Right renal cortex interstitium (tissue), 3 donors: ENCODE measurements around the gene ROGDI. TPM values are rescaled to one million over a fixed set of nuclear protein-coding genes. Genes with fewer than 3 reads are reported as not detected.

ENCODE experiments used
- DNase-seq, 3 donors: peaks; one replicate each; pipeline ENCODE4 v3.0.0-alpha.2; 2013; ENCODE audit warnings: low read depth in 3 of 3, low spot score in 2 of 3
- polyA plus RNA-seq, 3 donors: library from polyadenylated mRNA; unstranded; fragments of 120-200 nt; gene quantifications; one replicate each; pipeline ENCODE4 v1.2.1, GENCODE V29; 2013; ENCODE audit not compliant: insufficient read length in 3 of 3

ROGDI gene
- polyA plus RNA-seq, 3 donors: 29.0 to 32.3 (median 31.4) TPM

DNA sequence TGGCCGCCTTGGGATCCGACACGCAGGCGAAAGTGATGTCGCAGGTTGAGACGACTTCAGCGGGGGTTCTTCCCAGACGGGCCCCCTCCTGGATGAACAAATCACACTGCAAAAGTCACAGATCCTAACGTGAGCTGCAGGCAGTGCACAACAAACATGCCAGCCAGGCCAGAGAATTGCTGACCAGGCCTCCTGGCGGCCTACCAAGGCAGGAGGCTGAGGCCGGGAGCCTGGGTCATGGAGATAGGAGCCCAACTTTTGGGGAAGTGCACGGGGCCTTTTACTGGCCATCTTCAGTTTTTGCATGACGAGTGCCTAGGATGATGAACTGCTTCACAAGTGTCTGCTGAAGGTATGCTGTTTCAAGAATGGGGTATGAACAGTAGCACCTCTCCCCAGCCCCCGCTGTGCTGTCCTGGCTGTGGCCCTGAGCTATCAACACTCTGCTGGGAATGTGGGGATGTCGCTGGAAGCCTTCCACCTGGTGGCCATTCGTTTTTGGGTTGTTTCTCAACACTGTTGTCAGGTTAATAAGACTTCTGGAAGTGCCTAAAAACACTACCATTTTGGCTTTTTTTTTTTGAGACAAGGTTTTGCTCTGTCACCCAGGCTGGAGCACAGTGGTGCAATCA, 12.2 kb upstream of the ROGDI start:
- no peak for DNase-seq

DNA sequence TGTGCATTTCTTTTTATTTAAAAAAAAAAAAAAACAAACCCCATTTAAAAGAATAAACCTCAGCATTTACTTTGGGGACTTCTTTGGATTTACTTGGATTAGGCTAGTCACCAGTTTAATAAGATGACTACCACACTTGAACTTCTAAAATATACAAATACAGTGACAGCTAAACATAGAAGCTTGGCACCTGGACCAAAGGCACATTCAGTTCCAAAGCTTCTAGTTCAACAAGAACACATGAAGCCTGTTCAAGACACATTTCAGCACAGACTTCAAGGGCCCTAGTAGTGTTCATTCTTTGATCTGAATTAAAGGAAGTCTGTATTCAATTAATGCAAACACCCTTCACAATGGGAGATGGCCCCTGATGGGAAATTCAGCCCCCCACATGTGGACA, 11.6 kb upstream of the ROGDI start:
- no peak for DNase-seq

DNA sequence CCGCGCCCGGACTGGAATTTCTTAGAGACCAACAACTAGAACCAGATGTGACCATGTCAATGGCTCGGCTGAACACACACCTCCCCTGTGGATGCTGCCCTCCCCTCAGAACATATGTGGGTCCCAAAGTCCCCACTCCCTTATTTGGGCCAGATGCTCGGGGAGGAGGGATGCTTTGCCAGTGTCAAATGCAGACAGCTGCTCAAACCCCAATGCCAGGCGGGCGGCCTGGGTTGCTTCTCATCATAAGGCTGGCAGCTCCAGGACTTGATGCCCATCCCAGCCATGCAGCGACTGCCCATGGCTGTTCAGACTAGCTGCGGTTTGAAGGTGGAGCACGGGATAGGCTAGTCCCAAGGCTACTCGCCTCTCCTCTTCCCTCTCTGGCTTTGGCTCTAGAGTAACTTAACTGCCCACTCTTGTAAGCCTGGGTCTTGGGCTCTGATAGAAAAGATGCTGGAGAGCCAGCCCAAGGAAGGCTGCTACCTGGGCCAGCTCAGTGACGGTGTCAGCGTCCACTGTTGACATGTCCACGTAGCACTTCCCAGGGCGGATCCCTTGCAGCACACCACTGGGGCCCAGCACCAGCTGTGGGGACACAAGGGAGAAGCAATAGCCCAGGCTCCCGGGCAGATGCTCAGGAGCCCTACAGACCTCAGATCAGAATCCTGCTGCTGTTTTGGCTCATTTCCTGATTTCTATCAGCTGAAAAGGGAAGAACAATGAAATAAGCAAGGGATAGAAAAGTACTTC, 11.0 kb upstream of the ROGDI start:
- no peak for DNase-seq

DNA sequence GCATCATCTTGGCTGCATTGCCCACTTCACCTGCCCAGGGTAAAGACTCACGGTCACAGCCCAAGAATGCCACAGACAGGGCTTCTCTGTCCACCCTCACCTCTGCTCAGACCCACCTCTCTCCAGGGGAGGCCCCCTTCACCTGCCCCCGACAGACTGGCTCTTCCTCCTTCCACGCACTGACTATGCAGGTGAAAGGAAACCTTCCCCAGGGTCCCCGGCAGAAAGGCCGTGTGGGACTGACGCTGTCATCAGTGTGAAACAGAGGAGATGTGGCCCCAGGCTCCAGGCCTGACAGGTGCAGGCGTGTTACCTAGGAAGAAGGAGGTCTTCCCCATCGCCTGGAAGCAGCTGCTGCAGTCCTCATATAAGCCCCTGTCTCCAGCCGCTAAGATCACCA, 9.3 kb upstream of the ROGDI start:
- no peak for DNase-seq

DNA sequence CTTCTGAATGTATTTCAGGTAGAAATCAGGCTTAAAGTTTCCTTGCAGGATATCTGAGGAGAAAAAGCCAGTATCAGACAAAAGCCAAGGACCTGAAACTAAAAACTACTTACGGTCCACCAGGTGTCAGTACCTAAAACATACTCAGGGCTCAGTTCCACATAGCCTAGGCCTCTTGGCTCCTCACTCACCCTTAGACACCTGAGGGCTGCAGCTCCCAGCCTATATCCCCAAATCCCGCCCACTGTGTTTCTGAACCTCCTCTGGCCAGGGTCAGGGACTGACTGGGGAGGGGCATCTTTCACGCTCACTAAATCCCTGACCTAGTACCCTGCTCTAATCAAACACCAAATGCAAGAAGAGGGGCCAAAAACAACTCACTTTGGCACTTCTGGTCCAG, 8.8 kb upstream of the ROGDI start:
- DNase-seq: no peak

DNA sequence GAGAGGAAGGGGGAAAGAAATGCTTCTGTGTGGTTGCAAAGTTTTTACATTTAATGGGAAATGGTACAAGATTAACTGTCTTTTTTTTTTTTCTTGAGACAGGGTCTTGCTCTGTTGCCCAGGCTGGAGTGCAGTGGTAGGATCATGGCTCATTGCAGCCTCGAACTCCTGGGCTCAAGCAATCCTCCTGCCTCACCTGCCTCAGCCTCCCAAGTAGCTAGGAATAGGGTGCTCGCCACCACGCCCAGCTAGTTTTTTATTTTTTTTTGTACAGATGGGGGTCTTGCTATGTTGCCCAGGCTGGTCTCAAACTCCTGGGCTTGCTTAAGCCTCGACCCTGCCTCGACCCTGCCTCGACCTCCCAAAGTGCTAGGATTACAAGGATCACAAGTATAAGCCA, 3.8 kb upstream of the ROGDI start:
- no peak for DNase-seq

DNA sequence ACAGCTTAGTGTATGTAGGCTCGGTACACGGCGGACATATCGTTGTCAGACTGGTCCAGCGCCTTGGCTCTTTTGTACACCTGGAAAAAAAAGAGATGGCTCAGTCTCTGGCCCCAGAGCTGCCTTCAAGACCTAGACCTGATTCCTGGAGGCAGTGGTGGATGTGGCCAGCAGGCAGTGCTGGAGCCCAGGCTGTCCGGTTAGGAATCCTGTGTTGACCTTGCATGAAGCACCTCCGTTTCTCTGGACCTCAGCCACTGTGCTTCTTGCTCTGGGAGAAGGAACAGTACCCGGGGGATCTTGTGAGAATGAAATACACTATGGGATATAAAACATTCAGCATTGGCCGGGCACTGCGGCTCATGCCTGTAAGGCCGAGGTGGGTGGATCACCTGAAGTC, 2.8 kb upstream of the ROGDI start:
- no peak for DNase-seq

DNA sequence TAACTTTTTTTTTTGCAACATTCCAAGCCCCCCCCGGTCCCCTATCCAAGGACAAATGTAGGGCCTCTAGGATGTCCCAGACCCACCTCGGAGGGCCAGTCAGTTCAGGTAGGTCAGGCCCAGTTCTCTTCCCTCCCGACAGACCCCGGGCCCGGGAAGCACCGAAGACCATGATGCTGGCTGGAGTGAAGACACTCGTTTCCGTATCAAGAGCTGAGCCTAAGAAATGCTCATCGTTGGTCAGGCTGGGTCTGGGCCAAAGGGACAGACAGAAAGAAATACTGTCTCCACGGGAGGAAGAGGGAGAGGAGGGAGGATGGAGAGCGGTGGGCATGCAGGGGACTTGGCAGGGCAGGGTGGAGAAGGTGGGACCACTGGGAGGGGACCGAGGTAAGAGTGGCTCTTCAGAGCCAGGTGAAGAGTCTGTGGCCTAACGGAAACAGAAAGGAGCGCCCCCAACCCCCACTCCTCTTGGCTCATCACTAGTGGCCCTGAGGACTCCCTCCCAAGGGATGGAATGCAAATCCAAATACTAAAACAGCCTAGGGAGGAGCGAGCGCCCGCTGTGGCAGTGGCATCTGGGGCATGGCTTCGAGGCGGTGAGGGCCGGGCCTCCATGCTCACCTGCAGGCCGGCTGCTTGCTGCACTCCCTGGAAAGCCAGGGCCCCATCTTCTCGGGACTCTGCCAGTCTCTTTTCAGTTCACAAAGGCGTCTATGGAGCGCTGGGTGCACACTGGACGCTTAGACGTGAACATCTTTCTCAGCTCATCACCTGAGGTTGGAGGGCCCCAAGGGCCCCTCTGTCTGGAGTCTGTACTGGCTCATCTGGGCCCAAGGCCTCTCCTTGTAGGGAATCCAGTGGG, 1.7 kb upstream of the ROGDI start:
- no peak for DNase-seq

DNA sequence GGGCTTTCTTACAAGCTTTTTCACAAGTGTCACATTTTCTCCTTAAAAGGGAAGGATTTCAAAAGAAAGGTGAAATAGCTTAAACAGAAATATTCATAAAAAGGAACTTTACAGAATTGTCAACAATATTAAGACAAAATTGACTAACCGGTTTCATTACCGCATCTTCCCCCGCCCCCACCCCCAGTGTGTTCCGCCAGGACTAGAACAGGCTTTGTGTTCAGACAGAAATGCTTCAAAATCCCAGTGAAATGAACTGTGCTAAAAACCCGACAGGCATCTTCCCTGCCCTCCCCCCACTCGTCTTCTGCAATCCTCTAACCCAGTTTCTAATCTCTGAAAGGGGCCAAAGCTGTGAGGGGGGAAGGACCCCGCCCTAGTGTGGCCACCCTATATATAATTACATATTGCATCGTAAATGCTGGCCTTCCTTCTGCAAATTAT, 990 bp upstream of the ROGDI start:
- DNase-seq: no peak

DNA sequence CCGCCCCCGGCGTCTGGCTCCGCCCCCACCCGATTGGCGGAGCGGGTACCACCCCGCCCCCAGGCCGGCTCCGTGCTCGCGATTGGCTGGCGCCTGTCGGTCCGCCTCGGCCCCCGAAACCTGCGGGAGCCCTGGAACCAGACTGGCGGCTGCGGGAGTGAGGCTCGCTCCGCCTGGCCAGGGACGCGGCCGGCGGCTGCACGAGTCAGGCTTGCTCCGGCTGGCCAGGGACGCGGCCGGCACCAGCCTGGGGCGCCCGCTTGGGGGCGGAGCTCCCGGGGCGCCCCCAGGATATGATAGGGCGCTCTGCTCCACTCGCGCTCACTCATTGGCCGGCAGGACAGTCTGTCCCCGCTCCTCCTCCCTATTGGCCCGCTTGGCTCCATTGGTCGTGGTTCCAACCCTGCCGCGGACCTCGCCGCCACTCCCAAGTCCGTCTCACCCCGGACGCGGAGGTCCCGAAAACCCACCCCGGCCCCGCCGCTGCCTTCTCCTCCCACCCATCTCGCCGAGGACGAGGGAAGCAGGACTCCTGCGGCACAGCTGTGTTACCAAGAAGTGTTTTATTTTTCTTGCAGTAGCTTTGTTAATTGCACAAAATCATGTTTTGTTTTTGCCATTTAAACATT, 340 bp upstream of the ROGDI start:
- peak; percentile 70 to 86 (median 78) for DNase-seq

DNA sequence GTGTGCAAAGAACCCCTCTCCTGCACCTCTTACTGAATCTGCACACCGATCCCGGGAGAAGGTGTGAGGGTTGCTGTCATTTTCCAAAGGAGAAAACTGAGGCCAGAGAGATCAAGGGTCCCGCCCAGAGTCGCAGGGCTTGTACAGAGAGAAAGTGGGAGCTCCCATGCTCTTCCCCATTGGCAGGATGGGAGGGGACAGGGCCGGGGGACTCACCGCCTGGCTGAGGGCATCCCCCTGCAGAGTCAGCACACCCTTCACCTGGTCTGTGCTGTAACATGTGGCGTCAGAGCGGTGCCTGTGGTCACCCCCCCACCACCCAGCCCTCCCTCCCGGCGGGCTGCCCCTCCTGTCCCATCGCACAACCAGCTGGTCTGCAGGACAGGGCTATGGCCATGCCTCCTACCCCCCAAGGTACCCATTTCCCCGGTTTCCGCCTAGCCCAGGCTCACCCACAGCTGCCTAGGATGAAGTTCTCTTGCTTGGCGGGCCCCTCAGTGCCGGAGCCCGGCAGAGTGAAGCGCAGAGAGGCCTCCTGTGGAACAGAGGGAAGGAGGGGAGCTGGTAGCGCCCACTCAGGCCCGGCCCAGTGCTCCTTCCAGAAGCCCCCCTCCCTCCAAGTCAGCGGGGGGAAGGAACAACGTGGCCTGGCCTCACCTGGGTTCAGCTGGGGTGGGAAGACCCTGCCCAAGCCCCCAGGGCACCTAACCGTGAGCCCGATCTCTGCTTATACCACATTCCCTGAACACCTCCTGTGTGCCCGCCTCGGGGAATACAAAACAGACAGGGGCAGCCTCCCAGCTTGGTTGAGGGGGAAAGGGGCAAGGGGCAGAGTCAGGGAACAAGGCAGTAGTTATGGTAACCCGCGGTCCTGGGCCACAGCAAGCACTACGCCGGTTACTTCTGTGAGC, 1.1 kb downstream of the ROGDI start:
- no peak for DNase-seq

DNA sequence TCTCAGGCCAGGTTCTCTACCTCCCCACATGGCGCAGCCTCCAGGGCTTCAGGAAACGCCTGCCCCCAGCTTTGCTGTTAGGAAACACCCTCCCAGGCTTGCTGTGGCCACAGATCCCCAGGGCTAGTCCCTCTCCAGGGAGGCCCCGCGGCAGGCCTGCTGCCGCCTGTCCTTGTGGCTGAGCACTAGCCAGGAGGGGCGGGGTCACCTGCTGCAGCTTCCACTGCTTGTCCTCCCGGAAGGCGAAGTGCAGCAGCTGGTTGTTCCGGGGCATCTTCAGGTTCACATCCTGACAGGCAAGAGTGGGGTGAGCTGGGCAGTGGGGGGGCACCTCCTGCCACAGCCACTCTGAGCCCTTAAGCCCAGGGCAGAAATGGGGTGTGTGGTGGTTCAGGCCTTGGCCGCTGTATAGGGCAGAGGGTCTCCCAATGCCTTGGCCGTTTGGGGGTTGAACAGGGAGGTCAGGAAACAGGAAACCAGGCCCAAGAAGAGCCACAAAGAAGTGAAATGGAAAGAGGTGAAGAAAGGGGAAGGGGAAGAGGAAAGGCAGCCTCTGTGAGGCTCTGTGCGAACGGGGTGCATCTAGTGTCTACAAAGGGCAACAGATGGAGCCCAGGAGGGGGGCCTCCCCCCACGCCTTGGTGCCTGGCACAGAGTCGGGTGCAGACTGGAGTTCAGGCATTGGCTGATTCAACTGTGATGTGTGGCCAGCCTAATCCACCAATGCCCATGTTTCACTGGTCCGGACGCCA, 2.0 kb downstream of the ROGDI start:
- DNase-seq: no peak

DNA sequence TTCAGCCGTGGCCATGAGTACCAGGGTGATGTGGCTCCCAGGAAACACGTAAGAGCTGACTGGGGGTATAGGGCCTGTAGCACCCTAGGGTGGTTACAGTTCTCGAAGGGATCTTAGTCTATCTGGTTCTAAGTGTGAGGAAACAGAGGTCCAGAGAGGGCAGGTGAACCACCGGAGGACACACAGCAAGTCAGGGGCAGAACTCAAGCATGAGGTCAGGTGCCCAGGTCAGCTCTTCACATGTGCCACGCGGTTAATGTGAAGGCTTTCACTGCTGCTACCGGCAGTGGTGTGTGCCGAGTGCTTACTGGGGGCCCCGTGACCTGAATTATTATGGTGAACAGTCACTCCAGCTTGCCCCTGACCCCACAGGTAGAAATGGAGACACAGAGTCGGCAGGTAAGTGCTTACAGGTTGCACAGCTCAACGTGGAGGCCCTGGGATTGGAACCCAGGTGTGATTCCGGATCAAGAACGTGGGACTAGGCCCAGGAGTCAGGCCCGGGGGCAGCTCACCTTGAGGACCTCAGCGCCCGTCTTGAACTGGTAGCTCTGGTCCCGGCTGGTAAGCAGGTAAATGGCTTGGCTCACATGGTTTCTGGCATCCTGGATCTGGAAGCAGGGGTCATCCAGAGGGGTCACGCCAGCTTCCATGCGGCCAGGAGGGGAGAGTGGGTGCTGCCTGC, 3.1 kb downstream of the ROGDI start:
- no peak for DNase-seq

DNA sequence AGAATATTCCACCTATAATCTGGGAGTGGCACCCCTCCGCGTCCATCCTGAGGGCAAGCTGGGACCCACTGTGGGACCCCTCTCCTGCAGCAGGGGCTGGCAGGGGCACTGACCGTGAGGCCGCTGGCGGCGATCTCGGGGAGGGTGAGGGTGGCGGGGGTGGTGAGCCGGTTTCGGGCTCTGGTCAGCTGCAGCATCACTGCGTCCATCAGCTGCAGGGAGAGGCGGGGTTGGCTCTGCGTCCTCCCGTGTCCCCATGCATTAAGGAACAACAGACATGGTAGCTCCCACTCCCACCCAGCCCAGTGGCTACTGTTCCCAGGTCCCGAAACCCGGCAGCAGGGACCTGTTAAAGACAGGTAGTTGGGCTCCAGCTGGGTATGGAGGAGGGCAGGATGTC, 4.0 kb downstream of the ROGDI start:
- no peak for DNase-seq

DNA sequence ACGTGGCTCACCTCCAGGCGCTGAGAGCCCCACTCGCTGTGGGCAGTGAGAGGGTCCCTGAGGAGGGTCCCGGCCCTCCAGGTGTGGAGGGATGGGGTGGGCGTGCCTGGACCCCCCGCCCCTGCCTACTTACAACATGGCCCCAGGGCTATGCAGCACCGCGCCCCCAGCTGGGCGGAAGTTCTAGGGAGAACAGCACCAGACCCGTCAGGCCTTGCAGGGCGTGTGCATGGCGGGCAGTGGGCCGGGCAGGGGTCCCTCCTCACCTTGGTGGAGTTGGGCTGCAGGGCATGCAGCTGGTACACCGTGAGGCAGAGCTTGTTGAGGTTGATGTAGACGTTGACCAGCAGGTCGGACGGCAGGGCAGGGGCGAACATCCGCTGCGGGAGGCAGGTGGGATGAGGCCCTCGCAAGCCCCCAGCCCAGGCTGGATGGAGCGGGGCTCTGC, 4.6 kb downstream of the ROGDI start:
- no peak for DNase-seq

DNA sequence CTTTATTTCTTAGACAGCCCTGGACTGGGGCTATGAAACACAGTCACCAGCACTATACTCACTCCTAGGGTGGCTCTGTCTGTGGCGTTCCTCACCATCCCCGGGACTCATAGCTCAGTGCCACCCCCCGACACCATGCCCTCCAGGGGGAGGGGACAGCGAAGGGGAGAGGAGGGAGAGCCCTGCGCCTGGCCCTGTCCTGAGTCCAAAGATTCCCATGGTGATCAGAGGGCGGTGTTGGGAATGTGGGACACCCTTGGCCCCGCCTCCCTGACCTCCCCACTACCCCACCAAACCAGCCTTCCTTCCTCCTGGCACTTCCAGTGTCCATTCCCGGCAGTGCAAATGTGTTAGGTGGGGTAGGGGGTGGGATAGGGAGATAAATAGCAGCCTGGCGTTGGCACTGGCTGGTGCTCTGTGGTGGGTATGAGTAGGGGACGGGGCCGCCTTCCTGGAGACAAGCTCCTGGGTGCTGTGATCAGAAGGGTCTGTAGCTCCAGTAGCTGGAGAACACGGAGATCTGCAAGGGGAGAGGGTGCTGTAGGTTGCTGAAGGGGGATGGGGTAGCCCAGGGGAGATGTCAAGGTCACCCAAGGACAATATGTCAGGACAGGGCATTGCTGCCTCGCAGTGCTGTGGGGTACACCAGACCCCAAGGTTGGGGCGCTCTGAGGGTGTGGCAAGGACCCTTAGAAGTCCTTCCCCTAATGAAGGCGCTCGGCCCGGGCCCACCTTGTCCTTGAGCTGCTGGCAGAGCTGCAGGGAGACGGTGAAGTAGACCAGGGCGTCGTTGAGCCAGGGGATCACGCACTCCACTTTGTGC, 5.2 kb downstream of the ROGDI start:
- no peak for DNase-seq

DNA sequence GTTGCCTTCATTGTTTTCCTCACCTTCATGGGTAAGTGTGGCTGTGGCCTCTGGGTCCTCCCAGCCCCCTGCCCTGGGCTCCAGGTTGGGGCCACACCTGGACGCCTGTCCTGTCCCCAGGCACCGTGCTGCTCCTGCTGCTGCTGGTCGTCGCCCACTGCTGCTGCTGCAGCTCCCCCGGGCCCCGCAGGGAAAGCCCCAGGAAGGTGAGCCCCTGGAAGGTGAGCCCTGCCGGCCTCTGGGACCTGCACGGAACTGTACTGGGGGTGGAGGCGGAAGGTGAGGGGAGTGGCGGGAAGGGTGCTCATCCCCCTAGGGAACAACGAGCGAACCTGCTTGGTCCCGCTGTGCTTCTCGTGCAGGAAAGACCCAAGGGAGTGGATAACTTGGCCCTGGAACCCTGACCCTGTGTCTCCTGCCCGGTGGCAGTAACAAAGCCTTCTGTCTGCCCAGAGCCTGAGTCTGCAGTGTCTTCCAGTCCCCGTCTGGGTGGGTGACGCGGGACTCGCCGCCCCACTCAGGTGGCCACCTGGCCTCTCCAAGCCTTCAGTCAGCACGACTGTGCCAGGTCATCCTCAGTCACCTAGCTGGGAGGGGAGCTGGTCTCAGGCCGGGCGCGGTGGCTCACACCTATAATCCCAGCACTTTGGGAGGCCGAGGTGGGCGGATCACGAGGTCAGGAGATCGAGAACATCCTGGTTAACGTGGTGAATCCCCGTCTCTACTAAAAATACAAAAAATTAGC, 6.4 kb downstream of the ROGDI start:
- DNase-seq: no peak
